ENCODE measurements around the gene GALNT7. TPM values are rescaled to one million over a fixed set of nuclear protein-coding genes. Genes with fewer than 3 reads are reported as not detected.
A peak's percentile ranks its signal among the peaks of the same experiment; 100 is the strongest.

Gene GALNT7
- total RNA-seq, 2 experiments from 2014 or later, result 8.5 to 11.1 TPM

DNA sequence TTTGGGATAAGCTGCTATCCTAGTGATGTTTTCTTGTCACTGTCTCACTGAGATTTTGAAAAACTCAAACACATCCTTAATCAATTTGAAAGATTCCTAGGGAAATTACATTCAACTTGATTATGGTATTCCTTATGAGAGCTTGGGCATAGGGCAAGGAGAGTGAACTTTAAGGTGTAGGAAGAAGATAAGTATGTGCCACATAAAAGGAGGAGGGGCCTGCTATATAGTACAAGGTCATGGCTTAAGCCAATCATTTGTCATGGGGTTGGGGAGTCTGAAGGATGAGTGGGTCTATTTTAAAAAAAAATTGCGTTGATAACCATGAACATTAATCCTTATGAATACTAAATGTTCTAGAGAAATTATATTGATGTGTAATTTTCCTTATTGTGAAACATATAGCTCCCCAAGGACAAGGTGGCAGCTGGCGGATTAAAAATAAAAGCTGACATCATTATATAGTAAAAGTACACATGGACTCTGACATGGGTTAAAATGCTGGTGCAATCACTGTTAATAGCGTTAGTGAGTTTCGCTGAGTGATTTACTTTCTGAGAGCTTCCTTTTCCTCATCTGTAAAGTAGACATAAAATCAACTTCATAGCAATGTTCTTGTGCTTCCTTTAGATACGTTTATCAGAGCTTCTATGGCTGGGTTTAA is 17.4 kb downstream of the GALNT7 start:
- Mint-ChIP-seq H3K27me3 (ENCODE audit: low read depth) (no peaks in the 10 kb centered on the region), H3K4me1 (ENCODE audit: low read depth) (peaks cover 44% of the 10 kb centered on the region), H3K27ac (no peak overlapping the region), H3K9me3 (no peaks in the 10 kb centered on the region), H3K36me3 (ENCODE audit: low read depth) (no peaks in the 10 kb centered on the region), H3K4me3 (no peak overlapping the region)
- no peak for DNase-seq
- CTCF ChIA-PET, result interaction anchor here (0.6 kb wide), 1 partner anchor 82 kb away, joined by 6 read pairs; no protein-coding TSS in a partner anchor
- intact Hi-C loops (cut with micrococcal nuclease), result no loop called here

GRCh38 chr4:173187732-173188131 is 19.1 kb downstream of the GALNT7 start:
- no peaks in the 10 kb centered on the region for H3K9me3 Mint-ChIP-seq
- H3K27ac Mint-ChIP-seq, result no peak overlapping the region
- peaks cover 51% of the 10 kb centered on the region for H3K4me1 Mint-ChIP-seq (ENCODE audit: low read depth)

GRCh38 chr4:173188648-173189047 is 20.0 kb downstream of the GALNT7 start:
- no peaks in the 10 kb centered on the region for H3K9me3 Mint-ChIP-seq
- no peak overlapping the region for H3K27ac Mint-ChIP-seq
- no peaks in the 10 kb centered on the region for H3K36me3 Mint-ChIP-seq (ENCODE audit: low read depth)
- no peaks in the 10 kb centered on the region for H3K27me3 Mint-ChIP-seq (ENCODE audit: low read depth)
- no peak for DNase-seq
- intact Hi-C loops (cut with micrococcal nuclease), result no loop called here
- H3K4me1 Mint-ChIP-seq (ENCODE audit: low read depth), result peaks cover 50% of the 10 kb centered on the region
- H3K4me3 Mint-ChIP-seq, result no peak overlapping the region
- CTCF ChIA-PET, result no interaction called here

More at GRCh38 chr4:173187732-173188131, 19.1 kb downstream of the GALNT7 start:
- CTCF ChIA-PET, result no interaction called here
- Mint-ChIP-seq H3K27me3 (ENCODE audit: low read depth) (no peaks in the 10 kb centered on the region), H3K36me3 (ENCODE audit: low read depth) (no peaks in the 10 kb centered on the region), H3K4me3 (no peak overlapping the region)
- no peak for DNase-seq
- intact Hi-C loops (cut with micrococcal nuclease), result no loop called here

- Mint-ChIP-seq H3K4me1 (ENCODE audit: low read depth) (peaks cover 50% of the 10 kb centered on the region), H3K4me3 (no peak overlapping the region), H3K27ac (no peak overlapping the region), H3K9me3 (no peaks in the 10 kb centered on the region), H3K27me3 (ENCODE audit: low read depth) (no peaks in the 10 kb centered on the region), H3K36me3 (ENCODE audit: low read depth) (no peaks in the 10 kb centered on the region)
- CTCF ChIA-PET, result no interaction called here
- no peak for DNase-seq
- intact Hi-C loops (cut with micrococcal nuclease), result no loop called here
These were observed 20.6 kb downstream of the GALNT7 start for GRCh38 chr4:173189117-173189693.

- Mint-ChIP-seq H3K4me3 (no peak overlapping the region), H3K27ac (no peak overlapping the region), H3K27me3 (ENCODE audit: low read depth) (no peaks in the 10 kb centered on the region), H3K4me1 (ENCODE audit: low read depth) (peaks cover 42% of the 10 kb centered on the region), H3K36me3 (ENCODE audit: low read depth) (no peaks in the 10 kb centered on the region), H3K9me3 (no peaks in the 10 kb centered on the region)
- no peak for DNase-seq
- CTCF ChIA-PET, result interaction anchor here (0.6 kb wide), 1 partner anchor 111 kb away, joined by 4 read pairs; no protein-coding TSS in a partner anchor
- intact Hi-C loops (cut with micrococcal nuclease), result loop anchor here (1.0 kb wide), 1 partner anchor 66 kb away; no protein-coding TSS in a partner anchor
These were observed 23.0 kb downstream of the GALNT7 start for GRCh38 chr4:173191623-173192041.

DNA sequence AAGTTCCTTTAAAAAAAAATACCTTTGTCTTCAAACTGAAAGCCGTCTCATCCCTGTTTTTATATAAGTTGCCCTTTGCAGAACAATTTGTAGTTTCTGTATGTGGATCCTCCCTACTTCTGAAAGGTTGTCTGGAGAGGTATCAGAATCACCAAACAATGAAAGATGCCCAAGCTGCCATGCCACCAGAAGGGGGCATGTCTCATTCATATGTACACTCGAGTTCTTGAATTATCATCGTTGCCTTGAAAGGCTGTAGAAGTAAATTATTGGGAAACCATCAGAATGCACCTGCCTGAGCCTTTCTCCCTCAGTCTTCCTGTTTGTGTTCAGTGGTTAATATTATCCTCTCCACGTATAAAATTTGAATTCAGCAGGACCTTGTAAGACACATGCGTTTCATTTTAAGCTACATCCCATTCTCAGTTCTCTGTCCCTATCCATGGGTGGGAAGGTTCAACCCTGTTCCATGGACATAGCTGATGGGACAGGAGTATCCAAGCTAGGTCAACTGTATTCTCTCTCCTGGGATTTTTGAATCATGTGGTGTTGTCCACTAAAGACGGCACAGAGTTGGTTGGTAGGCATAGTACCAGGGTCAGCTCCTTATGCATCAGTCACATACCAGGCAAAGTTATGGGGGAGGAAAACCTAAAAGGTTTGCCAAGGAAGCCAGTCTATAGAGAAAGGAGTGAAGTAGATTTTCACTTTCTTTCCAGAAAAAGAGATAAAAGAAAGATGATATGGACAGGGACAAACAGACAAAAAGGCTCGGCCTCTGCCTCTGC is 24.0 kb downstream of the GALNT7 start:
- H3K4me1 Mint-ChIP-seq (ENCODE audit: low read depth), result peaks cover 42% of the 10 kb centered on the region
- H3K9me3 Mint-ChIP-seq, result no peaks in the 10 kb centered on the region
- H3K27ac Mint-ChIP-seq, result no peak overlapping the region
- intact Hi-C loops (cut with micrococcal nuclease), result loop anchor here (1.0 kb wide), 1 partner anchor 65 kb away; no protein-coding TSS in a partner anchor
- H3K27me3 Mint-ChIP-seq (ENCODE audit: low read depth), result no peaks in the 10 kb centered on the region
- peak; percentile 21 for DNase-seq
- CTCF ChIA-PET, result interaction anchor here (0.7 to 1.3 kb wide), 3 partner anchors 12 to 109 kb away, joined by 3 to 5 read pairs (median 3); partner anchors contain the start of gene GALNT7
- no peaks in the 10 kb centered on the region for H3K36me3 Mint-ChIP-seq (ENCODE audit: low read depth)
- H3K4me3 Mint-ChIP-seq, result no peak overlapping the region

DNA sequence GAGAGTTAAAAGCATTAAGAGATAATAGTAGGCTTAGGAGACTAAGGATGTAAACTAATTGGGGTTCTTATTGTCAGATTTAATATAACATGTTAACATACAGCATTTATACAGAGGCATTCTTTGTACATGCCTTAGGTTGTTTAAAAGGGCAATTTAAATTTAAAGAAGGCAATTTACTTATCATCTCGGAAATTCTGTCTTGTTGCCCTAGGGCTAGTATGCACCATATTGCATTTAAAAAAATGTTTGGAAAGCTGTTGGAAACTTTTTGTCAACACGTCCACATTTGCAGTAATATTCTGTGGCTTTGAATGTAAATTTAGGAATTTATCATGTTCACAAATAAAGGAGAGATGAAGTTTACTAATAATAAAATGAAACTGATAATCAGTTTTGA is 25.5 kb downstream of the GALNT7 start:
- H3K36me3 Mint-ChIP-seq (ENCODE audit: low read depth), result no peaks in the 10 kb centered on the region
- no peak overlapping the region for H3K27ac Mint-ChIP-seq
- H3K4me3 Mint-ChIP-seq, result no peak overlapping the region
- no peaks in the 10 kb centered on the region for H3K9me3 Mint-ChIP-seq
- no peak for DNase-seq
- CTCF ChIA-PET, result interaction anchor here (1.1 kb wide), 1 partner anchor 71 kb away, joined by 3 read pairs; no protein-coding TSS in a partner anchor
- H3K27me3 Mint-ChIP-seq (ENCODE audit: low read depth), result no peaks in the 10 kb centered on the region
- peaks cover 37% of the 10 kb centered on the region for H3K4me1 Mint-ChIP-seq (ENCODE audit: low read depth)
- intact Hi-C loops (cut with micrococcal nuclease), result no loop called here

DNA sequence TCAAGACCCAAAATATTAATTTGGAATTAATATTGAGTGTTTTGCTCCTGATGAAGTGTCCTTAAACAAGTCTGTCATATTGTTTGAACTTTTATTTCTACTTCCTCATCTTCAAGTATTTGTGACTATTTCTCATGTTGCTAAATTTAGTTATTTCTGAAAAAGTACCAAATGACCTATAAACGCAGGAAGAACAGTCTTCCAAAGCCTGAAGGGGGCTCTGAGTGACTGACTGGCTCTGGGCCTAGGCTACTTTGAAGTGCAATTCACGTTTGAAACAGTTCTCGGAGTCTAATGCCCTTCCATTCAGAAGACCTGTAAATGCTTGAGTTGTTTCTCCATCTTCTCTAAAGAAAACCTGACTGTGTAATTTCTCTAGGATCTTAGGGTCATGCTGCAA is 26.5 kb downstream of the GALNT7 start:
- H3K4me3 Mint-ChIP-seq, result no peak overlapping the region
- CTCF ChIA-PET, result no interaction called here
- intact Hi-C loops (cut with micrococcal nuclease), result no loop called here
- peaks cover 35% of the 10 kb centered on the region for H3K4me1 Mint-ChIP-seq (ENCODE audit: low read depth)
- H3K27ac Mint-ChIP-seq, result no peak overlapping the region
- H3K9me3 Mint-ChIP-seq, result no peaks in the 10 kb centered on the region
- no peaks in the 10 kb centered on the region for H3K36me3 Mint-ChIP-seq (ENCODE audit: low read depth)
- no peak for DNase-seq
- no peaks in the 10 kb centered on the region for H3K27me3 Mint-ChIP-seq (ENCODE audit: low read depth)

DNA sequence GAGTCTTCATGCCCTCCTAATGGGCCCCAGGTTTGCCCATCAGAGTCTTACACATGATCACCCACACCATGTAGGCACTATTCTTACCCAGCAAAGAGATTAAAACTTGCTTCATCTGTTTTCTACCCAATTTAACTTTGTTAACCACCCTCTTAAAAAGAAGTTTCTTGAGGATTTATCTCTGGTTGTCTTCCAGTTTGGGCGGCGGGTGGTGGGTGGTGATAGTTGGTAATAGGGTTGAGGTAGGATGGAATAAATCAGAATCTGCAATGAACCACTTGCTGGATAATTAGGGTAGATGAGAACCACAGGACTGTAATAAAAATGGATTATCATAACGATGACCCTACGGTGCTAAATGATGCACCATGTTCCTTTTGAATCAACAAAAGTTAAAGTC is 30.9 kb downstream of the GALNT7 start:
- Mint-ChIP-seq H3K9me3 (peaks cover 9% of the 10 kb centered on the region), H3K4me3 (no peak overlapping the region), H3K27me3 (ENCODE audit: low read depth) (no peaks in the 10 kb centered on the region), H3K4me1 (ENCODE audit: low read depth) (peaks cover 12% of the 10 kb centered on the region), H3K27ac (no peak overlapping the region), H3K36me3 (ENCODE audit: low read depth) (peaks cover 13% of the 10 kb centered on the region)
- DNase-seq, result no peak
- CTCF ChIA-PET, result no interaction called here
- intact Hi-C loops (cut with micrococcal nuclease), result no loop called here

DNA sequence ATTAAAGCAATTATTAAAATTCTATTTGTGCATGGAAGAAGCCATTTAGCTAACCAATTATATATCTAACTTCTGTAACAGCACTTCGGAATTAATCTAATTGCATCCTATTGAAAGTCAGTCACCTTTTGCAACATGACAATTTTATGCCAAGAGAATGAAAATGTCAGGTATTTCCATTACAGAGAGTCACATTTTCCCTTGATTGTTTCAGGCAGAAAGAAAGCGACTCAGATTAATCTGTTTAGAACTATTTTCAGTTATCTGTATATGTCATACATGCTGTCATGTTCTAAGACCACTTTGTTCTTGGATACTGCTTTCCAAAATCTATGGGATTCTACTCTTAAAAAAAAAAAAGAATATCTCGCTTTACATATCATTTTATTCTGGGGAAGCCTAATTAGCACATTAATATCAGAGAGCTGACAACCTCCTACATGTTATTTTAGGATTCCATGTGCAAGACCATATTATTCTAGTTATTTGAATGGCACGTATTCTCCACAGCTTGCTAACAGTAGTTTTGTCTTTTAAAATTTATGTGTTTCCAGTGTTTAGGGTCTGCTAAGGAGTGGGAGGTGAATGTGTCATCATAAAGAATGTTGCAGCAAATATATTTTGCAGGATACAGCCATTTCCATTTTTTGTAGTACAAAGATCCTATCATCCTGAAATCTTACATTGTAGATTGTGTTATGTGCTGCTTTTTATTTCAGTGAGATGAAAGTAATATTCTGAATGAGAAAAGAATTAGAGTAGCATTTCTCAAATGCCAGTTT is 31.7 kb downstream of the GALNT7 start:
- Mint-ChIP-seq H3K27me3 (ENCODE audit: low read depth) (no peaks in the 10 kb centered on the region), H3K36me3 (ENCODE audit: low read depth) (peaks cover 15% of the 10 kb centered on the region)

DNA sequence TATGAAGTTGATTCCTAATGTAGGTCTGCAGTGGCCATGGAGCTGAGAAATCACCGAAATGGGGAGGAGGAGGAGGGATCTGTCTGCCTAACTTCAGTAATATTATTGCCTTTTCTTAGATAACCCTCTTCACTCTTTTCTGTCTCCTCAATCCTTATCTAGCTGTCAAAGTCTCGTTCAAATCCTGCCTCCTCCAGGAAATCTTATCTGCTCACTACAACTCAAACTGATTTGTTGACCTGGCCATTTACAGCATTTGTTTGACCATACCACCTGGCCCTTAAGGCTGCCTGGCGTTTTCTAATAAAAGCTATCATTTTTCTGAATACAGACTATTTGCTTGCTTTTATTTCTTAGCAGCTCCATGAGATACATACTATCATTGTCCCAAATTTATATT is 33.8 kb downstream of the GALNT7 start:
- Mint-ChIP-seq H3K36me3 (ENCODE audit: low read depth) (peaks cover 18% of the 10 kb centered on the region), H3K4me3 (no peak overlapping the region), H3K9me3 (peaks cover 9% of the 10 kb centered on the region), H3K27ac (no peak overlapping the region), H3K27me3 (ENCODE audit: low read depth) (no peaks in the 10 kb centered on the region), H3K4me1 (ENCODE audit: low read depth) (peaks cover 4% of the 10 kb centered on the region)
- CTCF ChIA-PET, result interaction anchor here (0.6 to 1.4 kb wide), 5 partner anchors 26 to 831 kb away, joined by 3 to 4 read pairs (median 3); no protein-coding TSS in a partner anchor
- intact Hi-C loops (cut with micrococcal nuclease), result no loop called here
- no peak for DNase-seq

More for the DNA sequence above, 31.7 kb downstream of the GALNT7 start:
- Mint-ChIP-seq H3K27ac (no peak overlapping the region), H3K9me3 (peaks cover 9% of the 10 kb centered on the region), H3K4me3 (no peak overlapping the region), H3K4me1 (ENCODE audit: low read depth) (peaks cover 9% of the 10 kb centered on the region)
- CTCF ChIA-PET, result interaction anchor here (0.6 kb wide), 1 partner anchor 918 kb away, joined by 3 read pairs; no protein-coding TSS in a partner anchor
- DNase-seq, result no peak
- intact Hi-C loops (cut with micrococcal nuclease), result no loop called here

DNA sequence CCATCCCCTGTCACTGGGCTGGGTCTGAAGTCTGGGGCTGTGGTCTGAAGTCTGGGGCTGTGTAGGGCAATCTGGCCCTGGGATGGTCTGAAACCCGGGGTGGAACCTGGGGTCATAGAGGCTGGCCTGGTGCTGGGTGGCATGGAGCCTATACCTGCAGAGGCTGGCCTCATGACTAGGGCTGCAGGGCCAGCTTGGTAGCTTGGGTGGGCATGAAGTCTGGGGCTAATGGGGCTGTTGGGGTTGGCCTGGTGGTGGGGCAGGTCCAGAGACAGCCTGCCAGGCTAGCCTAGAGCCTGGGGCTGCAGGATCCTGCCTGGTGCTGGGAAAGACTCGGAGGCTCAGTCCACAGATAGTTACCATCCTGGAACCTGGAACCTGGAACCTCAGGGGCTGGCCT is 37.0 kb downstream of the GALNT7 start:
- intact Hi-C loops (cut with micrococcal nuclease), result no loop called here
- peaks cover 1% of the 10 kb centered on the region for H3K4me1 Mint-ChIP-seq (ENCODE audit: low read depth)
- H3K9me3 Mint-ChIP-seq, result peaks cover 9% of the 10 kb centered on the region
- CTCF ChIA-PET, result interaction anchor here (1.3 kb wide), 1 partner anchor 192 kb away, joined by 3 read pairs; no protein-coding TSS in a partner anchor
- H3K27ac Mint-ChIP-seq, result no peak overlapping the region
- no peak for DNase-seq
- peaks cover 22% of the 10 kb centered on the region for H3K36me3 Mint-ChIP-seq (ENCODE audit: low read depth)
- no peak overlapping the region for H3K4me3 Mint-ChIP-seq
- no peaks in the 10 kb centered on the region for H3K27me3 Mint-ChIP-seq (ENCODE audit: low read depth)
